Neural cell (in vitro differentiated cells): Measurements from ENCODE around the gene DMRTA2. TPM values are rescaled to one million over a fixed set of nuclear protein-coding genes. Genes with fewer than 3 reads are reported as not detected.

ENCODE experiments used
- H2AFZ ChIP-seq: fragments of 200-600, 300-800 bp; sonication (generic), shearing (Covaris generic); 2 replicates; pipeline ENCODE4 v1.6.0; 2014; ENCODE audit warnings: low read depth, mild to moderate bottlenecking, antibody characterized with exemption, low read length, moderate library complexity
- H3F3A ChIP-seq: fragments of 200-600 bp; shearing (Covaris generic); 2 replicates; pipeline ENCODE4 v1.6.1; 2016; ENCODE audit warnings: mild to moderate bottlenecking, moderate library complexity, mixed read lengths, antibody characterized with exemption, low read length; ENCODE audit not compliant: insufficient read depth, poor library complexity, severe bottlenecking
- H3K27ac ChIP-seq: fragments of 200-600, 300-800 bp; sonication (generic), shearing (Covaris generic); 2 replicates; pipeline ENCODE4 v1.5.1; 2014; ENCODE audit warnings: mild to moderate bottlenecking, low read length, moderate library complexity
- H3K27me3 ChIP-seq: fragments of 300-800, 200-600 bp; sonication (generic), shearing (Covaris generic); 2 replicates; pipeline ENCODE4 v1.6.0; 2014; ENCODE audit warnings: mild to moderate bottlenecking, low read depth, low read length, moderate library complexity; ENCODE audit not compliant: insufficient read depth
- H3K36me3 ChIP-seq: fragments of 300-800, 200-600 bp; sonication (generic), shearing (Covaris generic); 2 replicates; pipeline ENCODE4 v1.5.1; 2014; ENCODE audit warnings: mild to moderate bottlenecking, antibody characterized with exemption, low read length, moderate library complexity; ENCODE audit not compliant: insufficient read depth
- H3K4me2 ChIP-seq: fragments of 300-800, 200-600 bp; sonication (generic), shearing (Covaris generic); 2 replicates; pipeline ENCODE4 v1.6.0; 2014; ENCODE audit warnings: mild to moderate bottlenecking, low read length
- H3K4me3 ChIP-seq: fragments of 300-800, 200-600 bp; sonication (generic), shearing (Covaris generic); 2 replicates; pipeline ENCODE4 v1.5.1; 2014; ENCODE audit warnings: mild to moderate bottlenecking, low read length, moderate library complexity
- H3K79me2 ChIP-seq: fragments of 200-600 bp; shearing (Covaris generic); replicated peaks from 2 replicates; pipeline ENCODE4 v1.6.0; 2014; ENCODE audit warnings: mild to moderate bottlenecking, low read length, moderate library complexity; ENCODE audit not compliant: insufficient read depth
- H3K9ac ChIP-seq: fragments of 300-800, 200-600 bp; sonication (generic), shearing (Covaris generic); 2 replicates; pipeline ENCODE4 v1.6.1; 2016; ENCODE audit warnings: mild to moderate bottlenecking, low read length, mixed read lengths
- H3K9me2 ChIP-seq: fragments of 200-600 bp; shearing (Covaris generic); 2 replicates; pipeline ENCODE4 v1.6.1; 2016; ENCODE audit warnings: mild to moderate bottlenecking, low read length, mixed read lengths; ENCODE audit not compliant: insufficient read depth
- H3K9me3 ChIP-seq: fragments of 200-600, 300-800 bp; sonication (generic), shearing (Covaris generic); 2 replicates; pipeline ENCODE4 v1.6.1; 2016; ENCODE audit warnings: mild to moderate bottlenecking, mixed run types, low read length, moderate library complexity, mixed read lengths
- H4K20me1 ChIP-seq: fragments of 200-600 bp; shearing (Covaris generic); 2 replicates; pipeline ENCODE4 v1.6.1; 2016; ENCODE audit warnings: mild to moderate bottlenecking, mixed run types; ENCODE audit not compliant: insufficient read depth
- CTCF ChIP-seq: fragments of 450-650 bp; IDR thresholded peaks from 2 replicates; pipeline ENCODE4 v1.5.1; 2014; ENCODE audit warnings: antibody characterized with exemption, mild to moderate bottlenecking, moderate library complexity; ENCODE audit not compliant: poor library complexity, severe bottlenecking
- EP300 ChIP-seq: fragments of 450-650 bp; conservative IDR thresholded peaks from 2 replicates; pipeline ENCODE4 v1.6.1; 2014; ENCODE audit warnings: antibody characterized with exemption, mild to moderate bottlenecking, moderate library complexity; ENCODE audit not compliant: poor library complexity, severe bottlenecking
- EZH2 ChIP-seq: fragments of 200-600, 300-800 bp; shearing (Covaris generic), sonication (generic); IDR thresholded peaks from 2 replicates; pipeline ENCODE4 v1.6.1; 2014; ENCODE audit warnings: antibody characterized with exemption, low read length, borderline replicate concordance, mild to moderate bottlenecking; ENCODE audit not compliant: insufficient read depth, poor library complexity, severe bottlenecking
- POLR2AphosphoS5 ChIP-seq: IDR thresholded peaks from 2 replicates; pipeline ENCODE4 v1.6.1; 2012
- RAD21 ChIP-seq: fragments of 450-650 bp; conservative IDR thresholded peaks from 2 replicates; pipeline ENCODE4 v1.6.1; 2014; ENCODE audit warnings: antibody characterized with exemption, mild to moderate bottlenecking, moderate library complexity
- REST ChIP-seq: IDR thresholded peaks from 2 replicates; pipeline ENCODE4 v1.6.1; 2012; ENCODE audit warnings: borderline replicate concordance
- SMC3 ChIP-seq: fragments of 450-650 bp; conservative IDR thresholded peaks from 2 replicates; pipeline ENCODE4 v1.6.1; 2014; ENCODE audit warnings: antibody characterized with exemption, mild to moderate bottlenecking, moderate library complexity; ENCODE audit not compliant: poor library complexity
- TAF1 ChIP-seq: IDR thresholded peaks from 2 replicates; pipeline ENCODE4 v1.6.1; 2012; ENCODE audit warnings: low read depth
- polyA plus RNA-seq: library from polyadenylated mRNA; depleted of rRNA; stranded (reverse); fragments of >200 nt; gene quantifications from 2 replicates; pipeline ENCODE4 v1.2.3, GENCODE V29; 2014

Gene DMRTA2
- polyA plus RNA-seq, 1 donor from 2014 or later: 0.22 TPM

GRCh38 chr1:50414853-50415234, 8.4 kb downstream of the DMRTA2 start:
- no peak overlapping the region for H2AFZ ChIP-seq
- H3K27ac ChIP-seq: no peak overlapping the region
- peaks cover 90% of the 10 kb centered on the region for H3K27me3 ChIP-seq
- H4K20me1 ChIP-seq: no peaks in the 10 kb centered on the region
- H3K4me3 ChIP-seq: no peak overlapping the region
- H3K9me2 ChIP-seq: no peaks in the 10 kb centered on the region
- H3F3A ChIP-seq: no peaks in the 10 kb centered on the region
- H3K9me3 ChIP-seq: peaks cover 7% of the 10 kb centered on the region
- H3K79me2 ChIP-seq: no peaks in the 10 kb centered on the region
- H3K4me2 ChIP-seq: no peak overlapping the region
- no peak overlapping the region for H3K9ac ChIP-seq
- no peaks in the 10 kb centered on the region for H3K36me3 ChIP-seq
- TF ChIP-seq RAD21 (no peak), EZH2 (no peak), SMC3 (no peak), CTCF (no peak), TAF1 (no peak), EP300 (no peak), REST (no peak), POLR2AphosphoS5 (no peak)

- H3K9ac ChIP-seq: no peak overlapping the region
- no peak for TF ChIP-seq REST
- no peak for TF ChIP-seq CTCF
- no peak overlapping the region for H3K4me2 ChIP-seq
- H3K27ac ChIP-seq: no peak overlapping the region
- no peaks in the 10 kb centered on the region for H4K20me1 ChIP-seq
- peaks cover 7% of the 10 kb centered on the region for H3K9me3 ChIP-seq
- no peak overlapping the region for H3K4me3 ChIP-seq
- H3F3A ChIP-seq: no peaks in the 10 kb centered on the region
- H3K9me2 ChIP-seq: no peaks in the 10 kb centered on the region
- no peaks in the 10 kb centered on the region for H3K79me2 ChIP-seq
- H2AFZ ChIP-seq: no peak overlapping the region
- no peaks in the 10 kb centered on the region for H3K36me3 ChIP-seq
- peaks cover 86% of the 10 kb centered on the region for H3K27me3 ChIP-seq
These were observed 10.3 kb downstream of the DMRTA2 start for GRCh38 chr1:50412813-50413476.
